Smooth muscle cell (in vitro differentiated cells): ENCODE data around the gene EMC9. TPM values are rescaled to one million over a fixed set of nuclear protein-coding genes. Genes with fewer than 3 reads are reported as not detected.

Source experiments
- DNase-seq: peaks from one replicate; lab custom pipeline; 2025; ENCODE audit not compliant: unreplicated experiment; lab: John Stamatoyannopoulos, UW
- H2AFZ ChIP-seq: fragments of 200-600 bp; sonication (generic); 2 replicates; pipeline ENCODE4 v1.6.0; 2016; ENCODE audit warnings: antibody characterized with exemption, low read depth, mild to moderate bottlenecking
- H3F3A ChIP-seq: fragments of 200-600 bp; sonication (generic); 2 replicates; pipeline ENCODE4 v1.6.0; 2017; ENCODE audit warnings: antibody characterized with exemption, low read depth
- H3K27ac ChIP-seq: fragments of 200-600 bp; sonication (generic); 2 replicates; pipeline ENCODE4 v1.5.1; 2016; ENCODE audit warnings: low read depth, mild to moderate bottlenecking
- H3K27me3 ChIP-seq: fragments of 200-600 bp; sonication (generic); 2 replicates; pipeline ENCODE4 v1.6.1; 2016; ENCODE audit warnings: low read depth, mild to moderate bottlenecking
- H3K36me3 ChIP-seq: fragments of 200-600 bp; sonication (generic); 2 replicates; pipeline ENCODE4 v1.5.1; 2016; ENCODE audit warnings: low read depth
- H3K4me1 ChIP-seq: fragments of 200-600 bp; sonication (generic); 2 replicates; pipeline ENCODE4 v1.5.1; 2016; ENCODE audit warnings: low read depth
- H3K4me2 ChIP-seq: fragments of 200-600 bp; sonication (generic); 2 replicates; pipeline ENCODE4 v1.6.0; 2016; ENCODE audit warnings: mild to moderate bottlenecking
- H3K4me3 ChIP-seq: fragments of 200-600 bp; sonication (generic); 2 replicates; pipeline ENCODE4 v1.5.1; 2016; ENCODE audit warnings: mild to moderate bottlenecking
- H3K79me2 ChIP-seq: fragments of 200-600 bp; sonication (generic); 2 replicates; pipeline ENCODE4 v1.6.0; 2016; ENCODE audit warnings: low read depth, mild to moderate bottlenecking
- H3K9ac ChIP-seq: fragments of 200-600 bp; sonication (generic); 2 replicates; pipeline ENCODE4 v1.6.0; 2016; ENCODE audit warnings: low read depth
- H3K9me3 ChIP-seq: fragments of 200-600 bp; sonication (generic); replicated peaks from 2 replicates; pipeline ENCODE4 v1.5.1; 2016; ENCODE audit warnings: low read depth
- H4K20me1 ChIP-seq: fragments of 200-600 bp; sonication (generic); 2 replicates; pipeline ENCODE4 v1.6.0; 2016; ENCODE audit warnings: low read depth
- CTCF ChIP-seq: fragments of 200-600 bp; sonication (generic); IDR thresholded peaks from 2 replicates; pipeline ENCODE4 v1.5.1; 2017; ENCODE audit warnings: borderline replicate concordance, mild to moderate bottlenecking, antibody characterized with exemption; ENCODE audit not compliant: insufficient read depth, poor library complexity, severe bottlenecking
- WGBS: methylation state at CpG from one replicate; pipeline ENCODE4 v1.1.7; 2016; ENCODE audit warnings: low lambda C conversion rate; 5-methylcytosine and 5-hydroxymethylcytosine counted together
- polyA plus RNA-seq: library from polyadenylated mRNA; unstranded; fragments of >200 nt; fragmentation: Nextera tagmentation; extraction: Ambion mirVana; gene quantifications from 2 replicates; pipeline ENCODE4 v1.2.1, GENCODE V29; 2016
- total RNA-seq: library from RNA; depleted of rRNA; stranded (reverse); fragments of >200 nt; gene quantifications from 2 replicates; pipeline ENCODE4 v1.2.3, GENCODE V29; 2014

The EMC9 gene
- total and polyA plus RNA-seq, 2 experiments from 2014 or later, result 6.3 to 11.9 TPM

GRCh38 chr14:24115422-24116127 lies 25.8 kb downstream of the EMC9 start:
- Histone ChIP-seq H3K9me3 (no peaks in the 10 kb centered on the region), H3K4me2 (peak overlapping the region; percentile 97), H3K27ac (peak overlapping the region; percentile 97), H4K20me1 (no peaks in the 10 kb centered on the region), H3K4me3 (peak overlapping the region; percentile 80), H3K4me1 (peaks cover 12% of the 10 kb centered on the region), H3K79me2 (peaks cover 11% of the 10 kb centered on the region), H3K36me3 (no peaks in the 10 kb centered on the region), H2AFZ (peak overlapping the region; percentile 80), H3F3A (no peaks in the 10 kb centered on the region), H3K9ac (peak overlapping the region; percentile 94), H3K27me3 (no peaks in the 10 kb centered on the region)
- TF ChIP-seq CTCF, result no peak
- DNase-seq, result no peak
- WGBS, result 9% methylated on average over 14 of the region's 14 CpGs

GRCh38 chr14:24114532-24115421 lies 26.6 kb downstream of the EMC9 start, which contains the start of the genes DCAF11 and NRL:
DCAF11 (plus strand) TSS chr14:24114777; CDS start chr14:24115595, 818 bp downstream.
NRL (minus strand) TSS chr14:24114949; CDS start chr14:24082848, 32,101 bp downstream.
- Histone ChIP-seq H3K4me3 (peak within 1 kb of the TSS; percentile 80), H3K9ac (peak within 1 kb of the TSS; percentile 94), H3K27ac (peak within 1 kb of the TSS; percentile 97), H3K36me3 (no peaks in the 10 kb centered on the region), H3K27me3 (no peaks in the 10 kb centered on the region), H3F3A (no peaks in the 10 kb centered on the region), H3K9me3 (no peaks in the 10 kb centered on the region), H3K4me2 (peak within 1 kb of the TSS; percentile 97), H3K4me1 (peaks cover 12% of the 10 kb centered on the region), H3K79me2 (peaks cover 11% of the 10 kb centered on the region), H4K20me1 (no peaks in the 10 kb centered on the region), H2AFZ (peak within 1 kb of the TSS; percentile 85)
- under 1% methylated on average over 58 of the region's 65 CpGs for WGBS
- DNase-seq, result peak; percentile 96
- TF ChIP-seq CTCF, result no peak

GRCh38 chr14:24113801-24114531 lies 27.4 kb downstream of the EMC9 start:
- under 1% methylated on average over 40 of the region's 42 CpGs for WGBS
- peaks cover 11% of the 10 kb centered on the region for H3K79me2 ChIP-seq
- peak overlapping the region; percentile 80 for H3K4me3 ChIP-seq
- no peaks in the 10 kb centered on the region for H3K9me3 ChIP-seq
- no peak for TF ChIP-seq CTCF
- DNase-seq, result peak; percentile 78
- no peaks in the 10 kb centered on the region for H3F3A ChIP-seq
- peaks cover 12% of the 10 kb centered on the region for H3K4me1 ChIP-seq
- H3K4me2 ChIP-seq, result peak overlapping the region; percentile 92
- H3K36me3 ChIP-seq, result no peaks in the 10 kb centered on the region
- peak overlapping the region; percentile 94 for H3K9ac ChIP-seq
- no peaks in the 10 kb centered on the region for H4K20me1 ChIP-seq
- peak overlapping the region; percentile 85 for H2AFZ ChIP-seq
- H3K27me3 ChIP-seq, result no peaks in the 10 kb centered on the region
- H3K27ac ChIP-seq, result peak overlapping the region; percentile 97
